Testis (tissue), 2 donors: ENCODE measurements around the gene STARD9.

Experiments used
- POLR2A ChIP-seq: fragments of 450-650 bp; IDR thresholded peaks from one replicate; pipeline ENCODE4 v1.6.1; 2017; ENCODE audit warnings: antibody characterized with exemption, mild to moderate bottlenecking, moderate library complexity
- TF ChIP-seq, protein P1 (sequence below), 3 experiments: fragments of 450-650 bp in 2 of 3; fragments of 200-600 bp in 1 of 3; sonication (generic) in 1 of 3; IDR thresholded peaks; one replicate each; pipeline ENCODE4 v1.5.1; 2016 to 2019; ENCODE audit warnings: antibody characterized with exemption in 3 of 3, mild to moderate bottlenecking in 2 of 3, moderate library complexity in 1 of 3

DNA sequence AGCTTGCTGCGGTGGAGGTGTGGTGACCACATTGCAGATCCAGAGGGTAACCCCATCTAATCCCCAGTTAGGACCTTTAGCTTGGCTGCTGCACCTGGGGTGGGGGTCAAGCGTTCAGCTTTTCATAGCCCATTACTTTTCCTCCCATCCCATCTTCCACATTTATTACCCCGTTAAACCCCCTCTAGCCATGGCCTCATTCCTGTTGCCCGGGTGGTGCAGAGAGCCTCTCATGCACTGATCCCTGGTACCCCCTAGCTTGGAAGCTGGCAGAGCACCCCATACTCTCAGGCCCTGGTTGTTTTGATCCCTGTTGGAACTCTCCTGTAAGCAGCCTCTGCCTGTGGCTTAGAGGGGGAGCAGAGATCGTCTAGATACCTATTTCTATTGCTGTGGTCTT, 140.7 kb downstream of the STARD9 start:
- TF ChIP-seq, protein P1, sequence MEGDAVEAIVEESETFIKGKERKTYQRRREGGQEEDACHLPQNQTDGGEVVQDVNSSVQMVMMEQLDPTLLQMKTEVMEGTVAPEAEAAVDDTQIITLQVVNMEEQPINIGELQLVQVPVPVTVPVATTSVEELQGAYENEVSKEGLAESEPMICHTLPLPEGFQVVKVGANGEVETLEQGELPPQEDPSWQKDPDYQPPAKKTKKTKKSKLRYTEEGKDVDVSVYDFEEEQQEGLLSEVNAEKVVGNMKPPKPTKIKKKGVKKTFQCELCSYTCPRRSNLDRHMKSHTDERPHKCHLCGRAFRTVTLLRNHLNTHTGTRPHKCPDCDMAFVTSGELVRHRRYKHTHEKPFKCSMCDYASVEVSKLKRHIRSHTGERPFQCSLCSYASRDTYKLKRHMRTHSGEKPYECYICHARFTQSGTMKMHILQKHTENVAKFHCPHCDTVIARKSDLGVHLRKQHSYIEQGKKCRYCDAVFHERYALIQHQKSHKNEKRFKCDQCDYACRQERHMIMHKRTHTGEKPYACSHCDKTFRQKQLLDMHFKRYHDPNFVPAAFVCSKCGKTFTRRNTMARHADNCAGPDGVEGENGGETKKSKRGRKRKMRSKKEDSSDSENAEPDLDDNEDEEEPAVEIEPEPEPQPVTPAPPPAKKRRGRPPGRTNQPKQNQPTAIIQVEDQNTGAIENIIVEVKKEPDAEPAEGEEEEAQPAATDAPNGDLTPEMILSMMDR (IDR thresholded peaks at IDR 0.05), result no peak
- TF ChIP-seq POLR2A, result no peak
